DOHH2 (cell line): Measurements from ENCODE around the gene PAX7.

Experiments
- H3F3A ChIP-seq: fragments of 200-600 bp; sonication (generic), shearing (Covaris generic); 2 replicates; pipeline ENCODE4 v1.6.0; 2016; ENCODE audit warnings: antibody characterized with exemption, mild to moderate bottlenecking; ENCODE audit not compliant: control insufficient read depth, insufficient read depth
- H3K27ac ChIP-seq: fragments of 200-600 bp; sonication (generic); 2 replicates; pipeline ENCODE4 v1.5.1; 2014; ENCODE audit warnings: low read depth, mild to moderate bottlenecking, low read length, moderate library complexity
- H3K27me3 ChIP-seq: fragments of 200-600 bp; sonication (generic); 2 replicates; pipeline ENCODE4 v1.6.1; 2014; ENCODE audit warnings: mild to moderate bottlenecking, low read length, mixed read lengths; ENCODE audit not compliant: control insufficient read depth
- H3K36me3 ChIP-seq: fragments of 200-600 bp; sonication (generic); 2 replicates; pipeline ENCODE4 v1.6.1; 2014; ENCODE audit warnings: mild to moderate bottlenecking, low read length, moderate library complexity, mixed read lengths; ENCODE audit not compliant: control insufficient read depth
- H3K4me1 ChIP-seq: fragments of 200-600 bp; sonication (generic); 2 replicates; pipeline ENCODE4 v1.6.1; 2014; ENCODE audit warnings: mild to moderate bottlenecking, low read length, mixed read lengths; ENCODE audit not compliant: control insufficient read depth
- H3K4me2 ChIP-seq: fragments of 200-600 bp; sonication (generic); 2 replicates; pipeline ENCODE4 v1.6.0; 2014; ENCODE audit warnings: mild to moderate bottlenecking, low read length, moderate library complexity
- H3K4me3 ChIP-seq: fragments of 200-600 bp; sonication (generic); 2 replicates; pipeline ENCODE4 v1.5.1; 2014; ENCODE audit warnings: mild to moderate bottlenecking, low read length, mixed read lengths
- H3K79me2 ChIP-seq: fragments of 200-600 bp; sonication (generic); 2 replicates; pipeline ENCODE4 v1.6.1; 2014; ENCODE audit warnings: mild to moderate bottlenecking, low read length, mixed read lengths; ENCODE audit not compliant: control insufficient read depth
- H3K9me2 ChIP-seq: fragments of 200-600 bp; sonication (generic); replicated peaks from 2 replicates; pipeline ENCODE4 v1.6.1; 2014; ENCODE audit warnings: mild to moderate bottlenecking, low read length, mixed read lengths; ENCODE audit not compliant: control insufficient read depth
- H3K9me3 ChIP-seq: fragments of 200-600 bp; sonication (generic); 2 replicates; pipeline ENCODE4 v1.6.1; 2014; ENCODE audit warnings: antibody characterized with exemption, low read length, mixed read lengths; ENCODE audit not compliant: control insufficient read depth, insufficient read depth
- H4K20me1 ChIP-seq: fragments of 200-600 bp; sonication (generic); 2 replicates; pipeline ENCODE4 v1.6.0; 2014; ENCODE audit warnings: low read depth, mild to moderate bottlenecking, antibody characterized with exemption, low read length, moderate library complexity; ENCODE audit not compliant: control insufficient read depth, insufficient read depth
- EZH2phosphoT487 ChIP-seq: fragments of 200-600 bp; sonication (generic); IDR thresholded peaks from 2 replicates; pipeline ENCODE4 v1.6.1; 2017; ENCODE audit warnings: borderline replicate concordance, mild to moderate bottlenecking, antibody characterized with exemption, low read length, moderate library complexity, mixed read lengths
- TF ChIP-seq, protein P1 (sequence below): fragments of 200-600 bp; sonication (generic); IDR thresholded peaks from one replicate; pipeline ENCODE4 v1.5.1; 2014; ENCODE audit warnings: antibody characterized with exemption, mild to moderate bottlenecking, low read depth, low read length; ENCODE audit not compliant: poor library complexity, severe bottlenecking

Gene PAX7

GRCh38 chr1:18647681-18648214 is 17.1 kb downstream of the PAX7 start:
- Histone ChIP-seq H3K27ac (no peak overlapping the region), H3K4me1 (peaks cover 5% of the 10 kb centered on the region), H3K27me3 (peaks cover 49% of the 10 kb centered on the region), H3K79me2 (no peaks in the 10 kb centered on the region), H3F3A (no peaks in the 10 kb centered on the region), H4K20me1 (no peaks in the 10 kb centered on the region), H3K4me3 (no peak overlapping the region), H3K9me3 (no peaks in the 10 kb centered on the region), H3K9me2 (no peaks in the 10 kb centered on the region), H3K4me2 (no peak overlapping the region), H3K36me3 (no peaks in the 10 kb centered on the region)
- TF ChIP-seq, protein P1, sequence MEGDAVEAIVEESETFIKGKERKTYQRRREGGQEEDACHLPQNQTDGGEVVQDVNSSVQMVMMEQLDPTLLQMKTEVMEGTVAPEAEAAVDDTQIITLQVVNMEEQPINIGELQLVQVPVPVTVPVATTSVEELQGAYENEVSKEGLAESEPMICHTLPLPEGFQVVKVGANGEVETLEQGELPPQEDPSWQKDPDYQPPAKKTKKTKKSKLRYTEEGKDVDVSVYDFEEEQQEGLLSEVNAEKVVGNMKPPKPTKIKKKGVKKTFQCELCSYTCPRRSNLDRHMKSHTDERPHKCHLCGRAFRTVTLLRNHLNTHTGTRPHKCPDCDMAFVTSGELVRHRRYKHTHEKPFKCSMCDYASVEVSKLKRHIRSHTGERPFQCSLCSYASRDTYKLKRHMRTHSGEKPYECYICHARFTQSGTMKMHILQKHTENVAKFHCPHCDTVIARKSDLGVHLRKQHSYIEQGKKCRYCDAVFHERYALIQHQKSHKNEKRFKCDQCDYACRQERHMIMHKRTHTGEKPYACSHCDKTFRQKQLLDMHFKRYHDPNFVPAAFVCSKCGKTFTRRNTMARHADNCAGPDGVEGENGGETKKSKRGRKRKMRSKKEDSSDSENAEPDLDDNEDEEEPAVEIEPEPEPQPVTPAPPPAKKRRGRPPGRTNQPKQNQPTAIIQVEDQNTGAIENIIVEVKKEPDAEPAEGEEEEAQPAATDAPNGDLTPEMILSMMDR = no peak
- TF ChIP-seq EZH2phosphoT487 = no peak

GRCh38 chr1:18649693-18650370 is 19.2 kb downstream of the PAX7 start:
- Histone ChIP-seq H3K27me3 (peaks cover 59% of the 10 kb centered on the region), H3F3A (no peaks in the 10 kb centered on the region), H3K9me2 (no peaks in the 10 kb centered on the region), H3K9me3 (no peaks in the 10 kb centered on the region), H3K4me2 (no peak overlapping the region), H3K79me2 (no peaks in the 10 kb centered on the region), H3K4me3 (no peak overlapping the region), H3K36me3 (no peaks in the 10 kb centered on the region), H3K27ac (no peak overlapping the region), H3K4me1 (peaks cover 5% of the 10 kb centered on the region), H4K20me1 (no peaks in the 10 kb centered on the region)
- TF ChIP-seq, protein P1 = no peak
- TF ChIP-seq EZH2phosphoT487 = no peak

GRCh38 chr1:18651713-18652112 is 21.1 kb downstream of the PAX7 start:
- H3K4me2 ChIP-seq = no peak overlapping the region
- H3K27ac ChIP-seq = no peak overlapping the region
- H3K9me2 ChIP-seq = no peaks in the 10 kb centered on the region
- peaks cover 5% of the 10 kb centered on the region for H3K4me1 ChIP-seq
- H3K79me2 ChIP-seq = no peaks in the 10 kb centered on the region
- H3K9me3 ChIP-seq = no peaks in the 10 kb centered on the region
- H3F3A ChIP-seq = no peaks in the 10 kb centered on the region
- H4K20me1 ChIP-seq = no peaks in the 10 kb centered on the region
- H3K27me3 ChIP-seq = peaks cover 48% of the 10 kb centered on the region
- no peak overlapping the region for H3K4me3 ChIP-seq
- H3K36me3 ChIP-seq = no peaks in the 10 kb centered on the region
- no peak for TF ChIP-seq EZH2phosphoT487
- TF ChIP-seq, protein P1 = no peak
